MCF 10A (cell line): ENCODE measurements around the gene BGN. TPM values are rescaled to one million over a fixed set of nuclear protein-coding genes. Genes with fewer than 3 reads are reported as not detected.

Experiments used
- BruUV-seq: library from RNA; stranded (reverse); fragments of 400-500 nt; replicated peaks from 2 replicates; lab custom pipeline; 2021; lab: Mats Ljungman, UMichigan
- CTCF ChIA-PET: fragments of 300-600 bp; sonication (Branson Sonifier 250); formaldehyde crosslinking; extraction: SDS; loops from one replicate; lab custom pipeline; 2021; ENCODE audit warnings: antibody characterized with exemption, inconsistent platforms; lab: Yijun Ruan, JAX
- POLR2A ChIA-PET: fragments of 300-600, 350-650 bp; sonication (Branson Sonifier 250); formaldehyde crosslinking; extraction: SDS; loops from one replicate; lab custom pipeline; 2020; ENCODE audit warnings: antibody characterized with exemption, inconsistent platforms; lab: Yijun Ruan, JAX
- DNase-seq: peaks from one replicate; pipeline ENCODE4 v3.0.0-alpha.2; 2018; ENCODE audit not compliant: unreplicated experiment
- H3K27ac Mint-ChIP-seq: one replicate; pipeline ENCODE4 v1.8.0; 2022; ENCODE audit warnings: mild to moderate bottlenecking, low read depth, mixed read lengths; ENCODE audit not compliant: unreplicated experiment
- H3K27me3 Mint-ChIP-seq: one replicate; pipeline ENCODE4 v1.8.0; 2022; ENCODE audit warnings: mixed read lengths; ENCODE audit not compliant: insufficient read depth, unreplicated experiment
- H3K36me3 Mint-ChIP-seq: one replicate; pipeline ENCODE4 v1.8.0; 2022; ENCODE audit warnings: mild to moderate bottlenecking, moderate library complexity, mixed read lengths; ENCODE audit not compliant: insufficient read depth, unreplicated experiment
- H3K4me1 Mint-ChIP-seq: one replicate; pipeline ENCODE4 v1.8.0; 2022; ENCODE audit warnings: mixed read lengths; ENCODE audit not compliant: insufficient read depth, unreplicated experiment
- H3K4me3 Mint-ChIP-seq: one replicate; pipeline ENCODE4 v1.8.0; 2022; ENCODE audit warnings: mild to moderate bottlenecking, moderate library complexity, mixed read lengths; ENCODE audit not compliant: unreplicated experiment
- H3K9me3 Mint-ChIP-seq: one replicate; pipeline ENCODE4 v1.8.0; 2022; ENCODE audit warnings: mixed read lengths; ENCODE audit not compliant: unreplicated experiment
- CTCF ChIP-seq: fragments of 200-600 bp; IDR thresholded peaks from one replicate; pipeline ENCODE4 v1.8.0; 2022; ENCODE audit warnings: antibody characterized with exemption, mild to moderate bottlenecking; ENCODE audit not compliant: unreplicated experiment
- intact Hi-C: fragments of 100-400 bp; cut with micrococcal nuclease; formaldehyde crosslinking; loops from 2 replicates; pipeline ENCODE4 v1.14.1; 2022
- total RNA-seq: library from RNA; stranded (reverse); gene quantifications from 2 replicates; pipeline ENCODE4 v1.2.3, GENCODE V29; 2022

The BGN gene
- total RNA-seq, 1 experiment from 2014 or later = 1.3 TPM

- TF ChIP-seq CTCF = no peak
- POLR2A ChIA-PET = no interaction called here
- Mint-ChIP-seq H3K4me3 (no peak overlapping the region), H3K27me3 (no peaks in the 10 kb centered on the region), H3K4me1 (peaks cover 6% of the 10 kb centered on the region), H3K27ac (no peak overlapping the region), H3K36me3 (no peaks in the 10 kb centered on the region), H3K9me3 (no peaks in the 10 kb centered on the region)
- no TSS peak for BruUV-seq
- DNase-seq = no peak
- intact Hi-C loops = no loop called here
- CTCF ChIA-PET = interaction anchor here (0.6 kb wide), 1 partner anchor 10 kb away, joined by 3 read pairs; no protein-coding TSS in a partner anchor
These were observed 2.2 kb upstream of the BGN start for GRCh38 chrX:153492543-153492942.

GRCh38 chrX:153493085-153493484 is 1.7 kb upstream of the BGN start:
- Mint-ChIP-seq H3K4me3 (no peak overlapping the region), H3K27ac (no peak overlapping the region), H3K9me3 (no peaks in the 10 kb centered on the region), H3K4me1 (peaks cover 6% of the 10 kb centered on the region), H3K36me3 (no peaks in the 10 kb centered on the region), H3K27me3 (no peaks in the 10 kb centered on the region)
- intact Hi-C loops = no loop called here
- ChIA-PET POLR2A (no interaction called here), CTCF (interaction anchor here (0.6 kb wide), 1 partner anchor 10 kb away, joined by 3 read pairs; no protein-coding TSS in a partner anchor)
- no peak for TF ChIP-seq CTCF
- no peak for DNase-seq
- no TSS peak for BruUV-seq

- ChIA-PET POLR2A (no interaction called here), CTCF (interaction anchor here (0.6 kb wide), 3 partner anchors 24 to 462 kb away, joined by 3 to 4 read pairs (median 3); no protein-coding TSS in a partner anchor)
- Mint-ChIP-seq H3K36me3 (no peaks in the 10 kb centered on the region), H3K4me1 (peaks cover 6% of the 10 kb centered on the region), H3K9me3 (no peaks in the 10 kb centered on the region), H3K27me3 (no peaks in the 10 kb centered on the region), H3K4me3 (no peak overlapping the region), H3K27ac (no peak overlapping the region)
- intact Hi-C loops = no loop called here
- no peak for DNase-seq
- no TSS peak for BruUV-seq
- TF ChIP-seq CTCF = no peak
These were observed 719 bp upstream of the BGN start for GRCh38 chrX:153494061-153494460.

GRCh38 chrX:153495362-153495751 is 577 bp downstream of the BGN start:
- BruUV-seq = no TSS peak
- DNase-seq = peak; percentile 23
- ChIA-PET CTCF (no interaction called here), POLR2A (interaction anchor here (0.7 kb wide), 1 partner anchor 25 kb away, joined by 3 read pairs; the partner anchor contains the start of gene HAUS7)
- no peak for TF ChIP-seq CTCF
- Mint-ChIP-seq H3K4me1 (peaks cover 6% of the 10 kb centered on the region), H3K4me3 (peak overlapping the region; percentile 51), H3K27me3 (no peaks in the 10 kb centered on the region), H3K27ac (peak overlapping the region; percentile 59), H3K36me3 (no peaks in the 10 kb centered on the region), H3K9me3 (peaks cover under 1% of the 10 kb centered on the region)
- intact Hi-C loops = no loop called here
